ENCODE results near the gene POLDIP3.
"Not testable (repeated sequence)": the region's sequence is repeated elsewhere in the genome, so short reads cannot be mapped to it uniquely, and the experiment has no call there.

DNA sequence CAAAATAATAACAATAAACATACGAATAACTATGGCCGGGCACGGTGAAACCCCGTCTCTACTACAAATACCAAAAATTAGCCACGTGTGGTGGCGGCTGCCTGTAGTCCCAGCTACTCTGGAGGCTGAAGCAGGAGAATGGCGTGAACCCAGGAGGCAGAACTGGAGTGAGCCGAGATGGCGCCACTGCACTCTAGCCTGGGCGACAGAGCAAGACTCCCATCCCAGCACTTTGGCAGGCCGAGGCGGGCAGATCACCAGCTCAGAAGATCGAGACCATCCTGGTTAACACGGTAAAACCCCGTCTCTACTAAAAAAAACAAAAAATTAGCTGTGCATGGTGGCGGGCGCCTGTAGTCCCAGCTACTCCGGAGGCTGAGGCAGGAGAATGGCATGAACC, 78.0 kb downstream of the POLDIP3 start:
- not testable (repeated sequence) for TF ChIP-seq EZH2phosphoT487 (IDR thresholded peaks at IDR 0.05; ENCODE audit: insufficient read depth, low read depth); EZH2 (IDR thresholded peaks at IDR 0.05; ENCODE audit: insufficient read depth, poor library complexity, severe bottlenecking)

Data from GM23248 (cell line).